Osteocyte (in vitro differentiated cells): Measurements from ENCODE around the gene C20orf173. TPM values are rescaled to one million over a fixed set of nuclear protein-coding genes. Genes with fewer than 3 reads are reported as not detected.
A peak's percentile ranks its signal among the peaks of the same experiment; 100 is the strongest.
"Not testable (repeated sequence)": the region's sequence is repeated elsewhere in the genome, so short reads cannot be mapped to it uniquely, and the experiment has no call there.

Experiments
- DNase-seq: peaks from one replicate; pipeline ENCODE4 v3.0.0; 2021; ENCODE audit warnings: mixed read lengths; ENCODE audit not compliant: unreplicated experiment; ENCODE audit errors: extremely low spot score
- H3K27ac Mint-ChIP-seq: one replicate; pipeline ENCODE4 v1.8.0; 2021; ENCODE audit warnings: mild to moderate bottlenecking, mixed read lengths; ENCODE audit not compliant: unreplicated experiment
- H3K27me3 Mint-ChIP-seq: one replicate; pipeline ENCODE4 v1.8.0; 2021; ENCODE audit warnings: mixed read lengths; ENCODE audit not compliant: unreplicated experiment
- H3K36me3 Mint-ChIP-seq: one replicate; pipeline ENCODE4 v1.8.0; 2021; ENCODE audit warnings: mixed read lengths; ENCODE audit not compliant: unreplicated experiment
- H3K4me1 Mint-ChIP-seq: one replicate; pipeline ENCODE4 v1.8.0; 2021; ENCODE audit warnings: mixed read lengths; ENCODE audit not compliant: unreplicated experiment
- H3K4me3 Mint-ChIP-seq: one replicate; pipeline ENCODE4 v1.8.0; 2021; ENCODE audit warnings: mild to moderate bottlenecking, moderate library complexity, mixed read lengths; ENCODE audit not compliant: unreplicated experiment
- H3K9me3 Mint-ChIP-seq: one replicate; pipeline ENCODE4 v1.8.0; 2021; ENCODE audit warnings: mixed read lengths; ENCODE audit not compliant: unreplicated experiment
- total RNA-seq: library from RNA; stranded (reverse); gene quantifications from 2 replicates; pipeline ENCODE4 v1.2.1, GENCODE V29; 2021
- TF ChIP-seq, protein P1 (sequence below): fragments of 200-600 bp; sonication (generic); IDR thresholded peaks from 2 replicates; pipeline ENCODE4 v1.5.0; 2021; ENCODE audit warnings: antibody characterized with exemption, mild to moderate bottlenecking, moderate library complexity

C20orf173 gene
- total RNA-seq, 1 donor from 2014 or later: not detected

DNA sequence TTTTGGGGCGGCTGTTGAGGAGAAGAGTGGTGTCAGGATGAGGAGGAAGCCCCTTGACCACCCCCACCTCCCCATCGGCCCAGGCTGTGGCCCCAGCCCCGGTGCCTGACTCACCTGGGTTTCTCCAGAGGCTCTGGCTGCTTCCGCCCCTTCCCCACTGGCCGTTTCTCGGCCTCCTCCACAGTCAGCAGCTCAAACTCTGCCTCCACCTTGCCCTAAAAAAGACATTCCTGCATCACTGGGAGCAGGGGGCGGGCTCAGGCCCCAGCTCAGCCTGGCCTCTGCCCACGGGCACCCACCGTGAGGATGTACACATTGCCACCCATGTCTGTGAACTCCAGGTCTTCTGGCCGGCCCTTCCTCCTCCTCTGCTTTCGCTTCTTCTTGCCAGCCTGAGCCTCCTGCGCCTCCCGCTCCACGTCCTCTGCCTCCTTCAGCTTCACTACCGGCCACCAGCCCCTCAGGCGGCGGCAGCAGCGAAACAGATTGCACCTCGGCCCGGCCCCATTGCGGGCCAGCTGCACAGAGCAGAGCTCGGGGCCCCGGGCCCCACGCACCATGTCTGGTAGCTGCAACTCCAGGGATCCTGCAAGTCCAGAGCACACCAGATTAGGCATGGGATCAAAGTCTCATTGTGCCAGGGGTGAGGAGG, 29.7 kb upstream of the C20orf173 start:
- no peaks in the 10 kb centered on the region for H3K4me1 Mint-ChIP-seq
- H3K36me3 Mint-ChIP-seq: peaks cover 19% of the 10 kb centered on the region
- no peaks in the 10 kb centered on the region for H3K9me3 Mint-ChIP-seq
- no peak overlapping the region for H3K27ac Mint-ChIP-seq
- TF ChIP-seq, protein P1, sequence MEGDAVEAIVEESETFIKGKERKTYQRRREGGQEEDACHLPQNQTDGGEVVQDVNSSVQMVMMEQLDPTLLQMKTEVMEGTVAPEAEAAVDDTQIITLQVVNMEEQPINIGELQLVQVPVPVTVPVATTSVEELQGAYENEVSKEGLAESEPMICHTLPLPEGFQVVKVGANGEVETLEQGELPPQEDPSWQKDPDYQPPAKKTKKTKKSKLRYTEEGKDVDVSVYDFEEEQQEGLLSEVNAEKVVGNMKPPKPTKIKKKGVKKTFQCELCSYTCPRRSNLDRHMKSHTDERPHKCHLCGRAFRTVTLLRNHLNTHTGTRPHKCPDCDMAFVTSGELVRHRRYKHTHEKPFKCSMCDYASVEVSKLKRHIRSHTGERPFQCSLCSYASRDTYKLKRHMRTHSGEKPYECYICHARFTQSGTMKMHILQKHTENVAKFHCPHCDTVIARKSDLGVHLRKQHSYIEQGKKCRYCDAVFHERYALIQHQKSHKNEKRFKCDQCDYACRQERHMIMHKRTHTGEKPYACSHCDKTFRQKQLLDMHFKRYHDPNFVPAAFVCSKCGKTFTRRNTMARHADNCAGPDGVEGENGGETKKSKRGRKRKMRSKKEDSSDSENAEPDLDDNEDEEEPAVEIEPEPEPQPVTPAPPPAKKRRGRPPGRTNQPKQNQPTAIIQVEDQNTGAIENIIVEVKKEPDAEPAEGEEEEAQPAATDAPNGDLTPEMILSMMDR: no peak
- no peaks in the 10 kb centered on the region for H3K27me3 Mint-ChIP-seq
- H3K4me3 Mint-ChIP-seq: no peak overlapping the region
- DNase-seq: no peak

DNA sequence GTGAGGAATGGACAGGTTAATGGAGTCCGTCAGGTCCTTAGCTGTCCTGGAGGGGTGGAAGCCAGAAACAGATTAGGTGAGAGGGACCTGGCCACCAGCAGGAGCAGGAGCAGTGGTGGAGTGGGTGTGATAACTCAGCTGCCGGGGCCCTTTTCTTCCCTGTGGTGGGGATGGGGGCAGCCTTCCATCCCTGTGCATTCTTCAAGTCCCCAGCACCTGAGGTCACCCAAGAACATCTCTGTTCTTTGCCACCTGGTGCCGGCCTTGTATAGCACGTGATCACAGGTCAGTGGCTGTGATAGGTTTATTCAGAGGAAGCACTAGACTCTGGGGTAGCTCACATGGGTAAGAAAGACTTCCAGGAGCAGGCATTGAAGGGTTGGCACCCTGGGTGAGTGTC, 29.0 kb upstream of the C20orf173 start:
- Mint-ChIP-seq H3K36me3 (peaks cover 21% of the 10 kb centered on the region), H3K9me3 (no peaks in the 10 kb centered on the region), H3K4me3 (no peak overlapping the region), H3K27me3 (no peaks in the 10 kb centered on the region), H3K27ac (peak overlapping the region; percentile 19), H3K4me1 (no peaks in the 10 kb centered on the region)
- TF ChIP-seq, protein P1: no peak
- DNase-seq: no peak

DNA sequence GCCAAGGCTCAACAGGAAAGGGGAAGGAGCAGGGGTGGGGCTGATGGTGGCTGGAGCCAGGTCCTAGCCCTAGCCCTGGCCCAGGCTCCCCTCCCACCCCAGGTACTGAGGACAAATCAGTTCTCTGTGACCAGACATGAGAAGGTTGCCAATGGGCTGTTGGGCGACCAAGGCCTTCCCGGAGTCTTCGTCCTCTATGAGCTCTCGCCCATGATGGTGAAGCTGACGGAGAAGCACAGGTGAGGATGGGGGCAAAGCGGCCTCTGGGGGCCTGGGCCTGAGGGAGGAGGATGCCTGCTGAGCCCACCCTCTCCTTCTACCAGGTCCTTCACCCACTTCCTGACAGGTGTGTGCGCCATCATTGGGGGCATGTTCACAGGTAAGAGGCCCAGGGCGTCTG, 27.4 kb upstream of the C20orf173 start:
- Mint-ChIP-seq H3K4me3 (no peak overlapping the region), H3K27me3 (no peaks in the 10 kb centered on the region), H3K9me3 (no peaks in the 10 kb centered on the region), H3K36me3 (peaks cover 21% of the 10 kb centered on the region), H3K27ac (no peak overlapping the region), H3K4me1 (no peaks in the 10 kb centered on the region)
- DNase-seq: no peak
- TF ChIP-seq, protein P1: no peak

DNA sequence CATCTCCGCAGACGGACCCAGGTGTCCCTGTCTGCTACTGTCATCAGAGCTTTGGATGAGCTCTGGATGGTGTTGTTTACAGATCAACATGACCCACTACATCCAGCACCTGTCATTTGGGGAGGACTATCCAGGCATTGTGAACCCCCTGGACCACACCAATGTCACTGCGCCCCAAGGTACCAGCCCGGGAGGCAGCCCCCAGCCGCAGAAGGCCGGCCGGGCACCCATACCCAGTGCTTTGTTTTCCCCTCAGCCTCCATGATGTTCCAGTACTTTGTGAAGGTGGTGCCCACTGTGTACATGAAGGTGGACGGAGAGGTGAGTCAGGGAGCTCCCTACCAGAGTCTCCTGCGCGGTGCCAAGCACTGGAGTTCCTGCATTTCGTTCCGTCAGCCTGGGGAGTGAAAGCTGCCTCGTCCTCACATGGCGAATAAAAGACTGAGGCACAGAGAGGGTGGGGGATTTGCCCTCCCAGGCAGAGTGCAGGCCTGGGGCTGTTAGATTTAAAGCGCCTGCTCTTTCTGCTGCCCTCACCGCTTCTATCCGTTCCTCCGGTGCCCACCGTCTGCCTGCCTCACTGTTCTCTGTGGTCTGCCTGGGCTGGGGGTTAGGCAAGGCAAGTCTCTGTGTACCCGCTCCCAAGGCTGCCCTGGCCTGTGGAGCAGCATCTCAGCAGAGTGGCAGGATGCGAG, 26.6 kb upstream of the C20orf173 start:
- Mint-ChIP-seq H3K27me3 (no peaks in the 10 kb centered on the region), H3K27ac (no peak overlapping the region), H3K36me3 (peaks cover 21% of the 10 kb centered on the region), H3K9me3 (no peaks in the 10 kb centered on the region), H3K4me1 (no peaks in the 10 kb centered on the region), H3K4me3 (no peak overlapping the region)
- DNase-seq: no peak
- TF ChIP-seq, protein P1: no peak

DNA sequence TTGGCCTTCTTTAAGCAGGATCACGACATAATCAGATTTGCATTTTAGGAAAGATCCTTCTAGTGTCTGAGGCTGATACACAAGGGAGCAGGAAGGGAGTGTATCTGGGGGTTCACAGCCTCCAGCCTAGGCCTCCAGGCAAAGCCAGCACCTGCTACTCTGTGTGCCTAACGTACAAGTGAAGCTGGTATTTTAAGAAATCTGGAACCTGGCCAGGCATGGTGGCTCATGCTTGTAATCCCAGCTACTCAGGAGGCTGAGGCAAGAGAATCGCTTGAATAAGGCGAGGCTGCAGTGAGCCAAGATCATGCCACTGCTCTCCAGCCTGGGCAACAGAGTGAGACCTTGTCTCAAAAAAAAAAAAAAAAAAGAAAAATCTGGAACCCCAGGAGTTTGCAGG, 26.0 kb upstream of the C20orf173 start:
- DNase-seq, H3K4me1 Mint-ChIP-seq: not testable (repeated sequence)

More for the DNA sequence above, 26.0 kb upstream of the C20orf173 start:
- not testable (repeated sequence) for H3K27me3 Mint-ChIP-seq, H3K27ac Mint-ChIP-seq, H3K9me3 Mint-ChIP-seq, H3K4me3 Mint-ChIP-seq
- peaks cover 21% of the 10 kb centered on the region for H3K36me3 Mint-ChIP-seq
